GM19397 (cell line): Measurements from ENCODE around the gene BPIFA2.

Experiments used
- ATAC-seq: cut with Tn5 transposase; IDR thresholded peaks from one replicate; pipeline ENCODE4 v1.9.1; 2021; ENCODE audit warnings: mild to moderate bottlenecking, moderate library complexity; ENCODE audit not compliant: unreplicated experiment

Gene BPIFA2

DNA sequence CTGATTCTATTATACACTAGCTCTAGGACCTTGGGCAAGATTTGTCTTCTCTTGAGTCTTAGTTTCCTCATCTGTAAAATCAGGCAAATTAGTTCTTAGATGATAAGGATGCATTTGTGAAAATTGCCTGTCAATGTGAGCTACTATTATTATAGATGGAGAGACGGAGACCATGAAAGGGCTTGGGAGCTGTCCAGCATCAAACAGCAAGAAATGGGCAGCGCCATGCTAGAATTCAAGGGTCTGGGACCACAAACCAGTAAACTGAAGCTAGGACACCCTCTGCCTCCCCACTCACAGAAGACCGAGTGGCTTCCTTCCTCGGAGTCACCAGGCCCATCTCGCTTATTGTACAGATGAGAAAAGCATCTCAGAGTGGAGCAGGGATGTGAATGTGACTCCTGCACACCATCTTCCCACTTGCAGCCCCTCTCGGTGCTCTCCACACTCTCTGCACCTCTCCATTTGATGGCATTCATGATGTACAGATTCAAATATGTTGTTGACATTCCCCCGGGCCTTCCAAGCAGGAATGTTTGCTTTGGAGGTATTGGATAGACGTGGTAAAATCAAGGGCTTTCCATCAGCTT is 25.0 kb downstream of the BPIFA2 start:
- ATAC-seq, result no peak

DNA sequence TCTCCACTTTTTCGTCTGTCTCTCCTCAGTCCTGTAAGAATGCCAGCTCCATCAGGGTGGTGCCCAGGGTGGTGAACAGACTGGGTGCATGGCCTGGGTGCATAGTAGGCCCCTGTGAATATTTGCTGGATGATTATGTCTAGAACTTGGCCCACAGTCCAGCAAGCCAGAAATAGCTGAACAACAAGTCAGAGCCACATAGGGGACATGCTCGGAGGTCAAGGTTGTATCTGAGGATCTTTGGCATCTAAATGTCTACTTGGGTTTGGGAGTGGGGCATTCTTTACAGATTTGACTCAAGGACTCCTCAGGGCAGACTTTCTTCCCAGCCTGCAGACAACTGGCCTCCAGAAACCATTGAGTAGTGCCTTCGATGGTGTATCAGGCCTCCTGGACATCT is 31.1 kb downstream of the BPIFA2 start:
- ATAC-seq, result no peak

DNA sequence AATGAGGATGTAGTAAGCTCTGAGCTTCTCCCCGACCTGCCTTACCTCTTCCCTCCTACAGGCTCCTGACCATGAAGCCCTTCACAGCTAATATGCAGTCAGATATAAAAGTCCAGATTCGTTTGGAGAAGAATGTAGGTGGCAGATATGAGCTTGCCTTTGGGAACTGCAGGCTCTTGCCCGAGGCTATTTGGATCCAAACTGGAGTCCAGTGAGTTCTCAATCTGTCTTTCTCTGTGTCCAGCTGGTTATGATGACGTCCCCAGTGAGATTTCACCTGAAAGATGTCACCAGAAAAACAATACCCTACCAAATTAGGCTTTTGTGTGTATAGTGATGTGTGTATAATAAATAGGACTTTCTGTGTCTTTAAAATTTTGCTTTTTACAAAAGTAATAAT is 34.5 kb downstream of the BPIFA2 start:
- ATAC-seq, result no peak

DNA sequence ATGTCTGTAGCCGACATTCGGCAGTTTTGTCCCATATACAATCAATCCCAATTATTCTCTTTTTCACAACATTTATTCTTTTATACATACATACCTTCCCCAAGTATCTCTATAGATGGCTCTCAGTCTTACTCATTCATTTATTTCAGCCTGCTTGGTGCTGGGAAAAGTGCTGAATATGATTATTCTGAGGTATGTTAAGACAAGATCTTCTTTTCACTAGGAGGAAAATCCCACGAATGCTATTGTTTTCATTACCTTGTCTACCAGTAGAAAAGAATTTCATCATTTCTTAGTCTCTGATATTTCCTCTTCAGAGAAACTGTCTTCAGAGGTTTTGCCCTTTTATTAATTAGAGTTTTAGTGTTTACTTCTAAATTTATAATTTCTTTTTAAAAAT is 35.5 kb downstream of the BPIFA2 start:
- ATAC-seq, result no peak

DNA sequence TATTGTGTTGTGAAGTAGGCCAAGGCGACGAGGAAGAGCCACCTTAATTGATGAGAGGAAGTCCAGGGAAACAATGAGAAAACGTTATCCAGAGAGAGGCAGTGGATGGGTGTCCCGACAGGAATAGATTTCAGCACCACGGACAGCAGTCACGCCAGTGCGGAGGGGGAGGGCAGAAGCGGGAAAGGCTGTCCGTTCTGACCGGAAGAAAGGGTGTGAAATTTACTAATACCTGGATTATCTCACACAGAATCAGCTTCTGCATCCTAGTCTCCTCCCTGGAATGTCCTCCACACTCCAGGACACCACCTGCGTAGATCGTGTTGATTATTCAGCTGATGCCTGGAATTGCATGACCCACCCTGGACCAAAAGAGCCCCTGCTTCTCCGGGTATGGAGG is 41.8 kb downstream of the BPIFA2 start:
- ATAC-seq, result no peak

DNA sequence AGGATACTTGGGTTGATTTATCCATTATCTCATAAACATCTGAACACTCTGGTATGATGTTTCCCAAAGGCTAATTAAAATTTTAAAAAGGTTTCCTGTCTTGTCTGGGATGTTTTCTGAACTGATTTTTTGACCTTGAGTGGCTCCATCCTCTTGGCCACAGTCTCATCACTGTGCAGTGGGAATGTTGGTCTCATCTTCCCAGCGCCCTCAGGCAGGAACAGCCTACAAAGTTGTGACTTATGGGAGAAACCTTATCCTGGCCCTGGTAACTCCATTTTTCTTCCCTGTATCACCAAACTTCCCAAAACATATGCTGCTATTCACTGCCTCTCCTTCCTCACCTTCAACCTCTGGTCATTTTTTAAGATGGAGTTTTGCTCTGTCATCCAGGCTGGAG is 42.4 kb downstream of the BPIFA2 start:
- no peak for ATAC-seq

DNA sequence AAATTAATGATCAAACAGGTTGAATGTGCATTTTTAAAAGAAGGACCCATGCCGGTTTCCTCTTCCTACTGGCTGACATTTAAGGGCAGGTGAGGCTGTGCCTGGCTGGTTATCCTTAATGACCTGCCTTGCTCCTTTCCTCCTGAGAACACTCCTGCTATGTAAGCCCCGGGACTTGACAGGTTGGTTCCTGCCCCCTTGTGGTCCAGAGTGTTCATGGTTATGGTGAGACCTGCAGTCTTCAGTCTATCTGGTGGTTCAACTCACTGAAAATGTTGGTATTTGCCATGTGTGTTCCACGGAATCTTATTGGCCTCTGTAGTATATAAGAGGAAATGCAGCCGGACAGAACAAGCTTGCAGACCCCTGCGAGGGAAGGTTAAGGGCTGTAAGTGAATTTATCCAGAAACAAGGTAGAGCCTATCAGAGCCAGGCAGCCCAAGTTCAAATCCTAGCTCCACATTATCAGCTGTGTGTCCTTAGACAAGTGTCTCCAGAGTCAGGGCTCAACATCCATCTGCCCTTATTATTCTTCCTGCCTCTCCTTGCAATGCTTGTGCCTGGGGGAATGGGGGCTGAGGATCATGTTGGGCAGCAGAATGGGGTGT is 44.0 kb downstream of the BPIFA2 start:
- ATAC-seq, result no peak

DNA sequence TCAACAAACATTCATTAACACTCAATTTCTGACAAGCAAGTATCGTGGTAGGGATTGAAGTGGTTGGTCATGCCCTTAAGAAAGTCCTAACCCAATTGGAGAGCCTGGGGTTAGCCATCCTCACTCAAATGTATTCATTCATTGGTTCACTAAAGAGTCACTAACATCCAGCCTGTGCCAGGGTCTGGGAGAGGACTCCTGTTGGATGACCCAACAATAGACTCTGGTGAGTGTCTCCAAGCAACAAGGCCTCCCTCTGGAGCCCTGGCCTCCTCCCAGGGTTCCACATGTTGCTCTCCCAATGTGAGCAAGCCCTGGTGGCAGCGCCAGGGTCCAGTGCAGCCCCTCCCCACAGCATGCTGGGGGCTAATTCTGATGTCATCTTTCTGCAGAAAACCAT is 49.1 kb downstream of the BPIFA2 start, which contains the start of gene BPIFA3:
BPIFA3 (plus strand) TSS at position 301 of the 400 bp plus-strand sequence. CDS start 185 bp downstream, outside the sequence.
- ATAC-seq, result no peak

DNA sequence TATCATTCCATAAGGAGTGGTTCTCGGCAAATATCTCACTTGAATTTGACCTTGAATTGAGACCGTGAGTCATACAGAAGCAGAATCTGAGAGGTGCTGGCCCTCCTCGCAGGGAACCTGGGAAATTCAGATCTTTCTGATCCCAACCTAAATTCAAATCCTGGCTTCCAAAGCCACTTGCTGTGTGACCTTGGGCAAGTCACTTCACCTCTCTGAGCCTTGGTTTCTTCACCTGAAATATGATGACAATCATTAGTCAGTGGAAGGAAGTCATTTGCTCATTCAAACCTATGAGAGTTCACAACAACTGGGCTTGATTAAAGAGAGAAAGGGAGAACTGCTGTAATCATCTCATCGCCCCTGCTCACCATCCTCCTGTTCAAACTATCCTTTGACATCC is 56.4 kb downstream of the BPIFA2 start:
- no peak for ATAC-seq

DNA sequence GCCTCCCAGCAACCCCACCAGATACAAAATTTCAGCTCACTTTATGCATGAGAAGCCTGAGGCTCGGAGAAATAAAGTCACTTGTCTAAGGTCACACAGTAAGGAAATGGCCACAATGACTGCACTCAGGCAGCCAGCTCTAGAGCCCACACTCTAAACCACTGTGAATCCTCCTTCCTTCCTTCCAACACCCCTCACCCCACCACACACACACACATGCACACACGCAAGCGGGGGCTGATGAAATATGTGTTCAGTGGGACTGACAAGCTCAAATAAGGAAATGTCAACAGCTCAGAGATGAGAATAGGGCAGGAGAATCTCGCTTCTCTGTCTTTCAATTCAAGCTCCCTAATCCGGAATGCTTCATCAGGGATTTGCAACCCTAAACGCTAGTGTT is 61.9 kb downstream of the BPIFA2 start:
- ATAC-seq, result no peak
